IMR-90 (cell line): ENCODE measurements around the gene ITPKC. TPM values are rescaled to one million over a fixed set of nuclear protein-coding genes. Genes with fewer than 3 reads are reported as not detected.

Experiments used
- ATAC-seq: fragments of 200-7000 bp; cut with Tn5 transposase; 2 replicates; pipeline ENCODE4 v1.9.1; 2020; ENCODE audit warnings: low read depth, mild to moderate bottlenecking, moderate library complexity
- BruUV-seq: library from RNA; stranded (reverse); fragments of 400-500 nt; replicated peaks from 2 replicates; lab custom pipeline; 2021; lab: Mats Ljungman, UMichigan
- CTCF ChIA-PET: fragments of 300-600 bp; formaldehyde crosslinking; extraction: SDS; loops from one replicate; lab custom pipeline; 2021; ENCODE audit warnings: antibody characterized with exemption; lab: Yijun Ruan, JAX
- POLR2A ChIA-PET: fragments of 300-600 bp; sonication (Branson Sonifier 250); formaldehyde crosslinking; loops from one replicate; lab custom pipeline; 2022; ENCODE audit warnings: antibody characterized with exemption; ENCODE audit not compliant: unreplicated experiment; lab: Charles Lee
- DNase-seq: peaks from one replicate; pipeline ENCODE4 v3.0.0; 2013
- H2AFZ ChIP-seq: replicated peaks from 2 replicates; pipeline ENCODE3; 2013; ENCODE audit warnings: low read length, mild to moderate bottlenecking; ENCODE audit not compliant: poor library complexity
- H2AK5ac ChIP-seq: 2 replicates; pipeline ENCODE4 v1.6.1; 2013; ENCODE audit warnings: low read depth, low read length, inconsistent platforms
- H2AK9ac ChIP-seq: replicated peaks from 2 replicates; pipeline ENCODE3; 2013; ENCODE audit warnings: mild to moderate bottlenecking, low read depth, low read length, moderate library complexity; ENCODE audit not compliant: poor library complexity
- H2BK120ac ChIP-seq: 2 replicates; pipeline ENCODE4 v1.6.1; 2013; ENCODE audit warnings: low read depth, low read length, inconsistent platforms
- H2BK15ac ChIP-seq: 3 replicates; pipeline ENCODE4 v1.6.1; 2013; ENCODE audit warnings: low read depth, low read length, inconsistent platforms
- H2BK20ac ChIP-seq: 2 replicates; pipeline ENCODE4 v1.6.1; 2013; ENCODE audit warnings: low read depth, mild to moderate bottlenecking, inconsistent platforms, low read length, moderate library complexity
- H2BK5ac ChIP-seq: 2 replicates; pipeline ENCODE4 v1.6.1; 2013; ENCODE audit warnings: mild to moderate bottlenecking, low read depth, low read length, inconsistent platforms; ENCODE audit not compliant: poor library complexity, severe bottlenecking
- H3K14ac ChIP-seq: replicated peaks from 2 replicates; pipeline ENCODE4 v1.6.1; 2013; ENCODE audit warnings: low read depth, low read length, inconsistent platforms
- H3K18ac ChIP-seq: 2 replicates; pipeline ENCODE4 v1.6.1; 2013; ENCODE audit warnings: low read depth, low read length, control low read depth
- H3K23ac ChIP-seq: 2 replicates; pipeline ENCODE4 v1.6.1; 2013; ENCODE audit warnings: low read depth, low read length, inconsistent platforms
- H3K27ac ChIP-seq: 2 replicates; pipeline ENCODE4 v1.5.1; 2013; ENCODE audit warnings: mild to moderate bottlenecking, control low read depth, low read length; ENCODE audit not compliant: insufficient read depth
- H3K27me3 ChIP-seq: 2 replicates; pipeline ENCODE4 v1.6.1; 2013; ENCODE audit warnings: low read length; ENCODE audit not compliant: control insufficient read depth, insufficient read depth
- H3K36me3 ChIP-seq: 2 replicates; pipeline ENCODE4 v1.6.1; 2013; ENCODE audit warnings: low read length, mixed read lengths; ENCODE audit not compliant: control insufficient read depth, insufficient read depth
- H3K4ac ChIP-seq: 2 replicates; pipeline ENCODE4 v1.6.1; 2013; ENCODE audit warnings: low read depth, low read length, inconsistent platforms
- H3K4me1 ChIP-seq: 2 replicates; pipeline ENCODE4 v1.6.1; 2013; ENCODE audit warnings: low read length, mixed read lengths; ENCODE audit not compliant: control insufficient read depth, insufficient read depth
- H3K4me2 ChIP-seq: 2 replicates; pipeline ENCODE4 v1.6.1; 2013; ENCODE audit warnings: low read depth, mild to moderate bottlenecking, control low read depth, low read length, moderate library complexity
- H3K4me3 ChIP-seq: 2 replicates; pipeline ENCODE4 v1.5.1; 2013; ENCODE audit warnings: low read depth, mild to moderate bottlenecking, control low read depth, low read length, moderate library complexity; ENCODE audit not compliant: insufficient read depth
- H3K56ac ChIP-seq: 2 replicates; pipeline ENCODE4 v1.6.1; 2013; ENCODE audit warnings: low read length, inconsistent platforms; ENCODE audit not compliant: insufficient read depth; ENCODE audit errors: extremely low read depth
- H3K79me1 ChIP-seq, 2 experiments: 2 replicates each; pipeline ENCODE4 v1.6.1; 2013; ENCODE audit warnings: low read length in 2 of 2, inconsistent platforms in 1 of 2, low read depth in 1 of 2
- H3K9ac ChIP-seq: 2 replicates; pipeline ENCODE4 v1.6.1; 2013; ENCODE audit warnings: low read depth, low read length, control low read depth
- H3K9me1 ChIP-seq: 2 replicates; pipeline ENCODE4 v1.6.1; 2013; ENCODE audit warnings: low read length, inconsistent platforms; ENCODE audit not compliant: insufficient read depth
- H3K9me3 ChIP-seq: 2 replicates; pipeline ENCODE4 v1.6.1; 2013; ENCODE audit warnings: low read length; ENCODE audit not compliant: control insufficient read depth, insufficient read depth
- H4K20me1 ChIP-seq: 2 replicates; pipeline ENCODE4 v1.6.1; 2013; ENCODE audit warnings: low read length, inconsistent platforms; ENCODE audit not compliant: insufficient read depth
- H4K5ac ChIP-seq: 2 replicates; pipeline ENCODE4 v1.6.1; 2013; ENCODE audit warnings: mild to moderate bottlenecking, low read depth, low read length, control low read depth
- H4K8ac ChIP-seq, 2 experiments: 2 replicates each; pipeline ENCODE4 v1.6.1; 2013; ENCODE audit warnings: low read depth in 2 of 2, low read length in 2 of 2, control low read depth in 1 of 2, inconsistent platforms in 1 of 2
- H4K91ac ChIP-seq: 2 replicates; pipeline ENCODE4 v1.6.1; 2013; ENCODE audit warnings: low read depth, low read length, inconsistent platforms; ENCODE audit not compliant: insufficient read depth
- BHLHE40 ChIP-seq: fragments of 150-350 bp; IDR thresholded peaks from 2 replicates; pipeline ENCODE4 v1.6.1; 2016; ENCODE audit warnings: mild to moderate bottlenecking, low read depth, low read length
- CEBPB ChIP-seq: IDR thresholded peaks from 2 replicates; pipeline ENCODE4 v1.6.1; 2012; ENCODE audit warnings: low read depth, low read length, improper control_type of control experiment
- CHD1 ChIP-seq: IDR thresholded peaks from 2 replicates; pipeline ENCODE4 v1.6.1; 2012; ENCODE audit warnings: low read depth, low read length, improper control_type of control experiment
- FOS ChIP-seq: fragments of 150-350 bp; IDR thresholded peaks from 2 replicates; pipeline ENCODE4 v1.6.1; 2016; ENCODE audit warnings: low read depth, low read length
- MAZ ChIP-seq: IDR thresholded peaks from 2 replicates; pipeline ENCODE4 v1.6.1; 2012; ENCODE audit warnings: low read depth, mild to moderate bottlenecking, low read length, improper control_type of control experiment, moderate library complexity, borderline replicate concordance
- POLR2A ChIP-seq: IDR thresholded peaks from 2 replicates; pipeline ENCODE4 v1.6.1; 2012; ENCODE audit warnings: mild to moderate bottlenecking, low read depth, low read length
- RAD21 ChIP-seq: IDR thresholded peaks from 2 replicates; pipeline ENCODE4 v1.6.1; 2012; ENCODE audit warnings: low read length, improper control_type of control experiment
- RCOR1 ChIP-seq: IDR thresholded peaks from 2 replicates; pipeline ENCODE4 v1.6.1; 2012; ENCODE audit warnings: mild to moderate bottlenecking, low read length, improper control_type of control experiment; ENCODE audit not compliant: insufficient replicate concordance
- RFX5 ChIP-seq: IDR thresholded peaks from 2 replicates; pipeline ENCODE4 v1.8.0; 2012; ENCODE audit warnings: low read depth, mild to moderate bottlenecking, low read length, moderate library complexity
- SMC3 ChIP-seq: fragments of 150-350 bp; IDR thresholded peaks from 2 replicates; pipeline ENCODE4 v1.6.1; 2016; ENCODE audit warnings: low read depth, mild to moderate bottlenecking, antibody characterized with exemption, low read length, moderate library complexity
- WGBS, 2 experiments: methylation state at CpG; one replicate each; pipeline versions ENCODE4 v1.1.5 to v1.1.7; 2013; ENCODE audit warnings: missing lambda C conversion rate in 2 of 2; ENCODE audit not compliant: insufficient read length in 1 of 2; ENCODE audit errors: extremely low coverage in 2 of 2; 5-methylcytosine and 5-hydroxymethylcytosine counted together
- dilution Hi-C: fragments of 300-500 bp; cut with HindIII; formaldehyde crosslinking; loops from one replicate; pipeline ENCODE4 v1.14.3; 2018; ENCODE audit warnings: low sequenced_read_pairs; ENCODE audit not compliant: unreplicated experiment
- in situ Hi-C: fragments of 300-500 bp; cut with MboI; formaldehyde crosslinking; loops from 3 replicates; pipeline ENCODE4 v1.14.3; 2019; ENCODE audit warnings: low sequenced_read_pairs, inconsistent platforms, mixed read lengths
- intact Hi-C: fragments of 100-400 bp; cut with micrococcal nuclease; formaldehyde crosslinking; loops from 2 replicates; pipeline ENCODE4 v1.10.0; 2022
- polyA plus RNA-seq, 3 experiments: library from polyadenylated mRNA; depleted of rRNA; stranded (reverse); fragments of >200 nt; gene quantifications; 2 replicates each; pipeline ENCODE4 v1.2.3, GENCODE V29; 2012; ENCODE audit warnings: low replicate concordance in 1 of 3
- total RNA-seq: library from RNA; depleted of rRNA; stranded (reverse); fragments of >200 nt; gene quantifications from 2 replicates; pipeline ENCODE4 v1.2.3, GENCODE V29; 2012
- TF ChIP-seq, protein P1 (sequence below): fragments of 150-350 bp; IDR thresholded peaks from 2 replicates; pipeline ENCODE4 v1.6.1; 2016; ENCODE audit warnings: low read depth, mild to moderate bottlenecking, low read length, moderate library complexity, borderline replicate concordance
- TF ChIP-seq, protein P2 (sequence below): fragments of 150-350 bp; IDR thresholded peaks from 2 replicates; pipeline ENCODE4 v1.6.1; 2017; ENCODE audit warnings: mild to moderate bottlenecking, antibody characterized with exemption, low read length, low read depth

ITPKC gene
- total and polyA plus RNA-seq, 2 of the 4 experiments (the other 2 are of a cell fraction): 7.7 to 9.4 TPM

DNA sequence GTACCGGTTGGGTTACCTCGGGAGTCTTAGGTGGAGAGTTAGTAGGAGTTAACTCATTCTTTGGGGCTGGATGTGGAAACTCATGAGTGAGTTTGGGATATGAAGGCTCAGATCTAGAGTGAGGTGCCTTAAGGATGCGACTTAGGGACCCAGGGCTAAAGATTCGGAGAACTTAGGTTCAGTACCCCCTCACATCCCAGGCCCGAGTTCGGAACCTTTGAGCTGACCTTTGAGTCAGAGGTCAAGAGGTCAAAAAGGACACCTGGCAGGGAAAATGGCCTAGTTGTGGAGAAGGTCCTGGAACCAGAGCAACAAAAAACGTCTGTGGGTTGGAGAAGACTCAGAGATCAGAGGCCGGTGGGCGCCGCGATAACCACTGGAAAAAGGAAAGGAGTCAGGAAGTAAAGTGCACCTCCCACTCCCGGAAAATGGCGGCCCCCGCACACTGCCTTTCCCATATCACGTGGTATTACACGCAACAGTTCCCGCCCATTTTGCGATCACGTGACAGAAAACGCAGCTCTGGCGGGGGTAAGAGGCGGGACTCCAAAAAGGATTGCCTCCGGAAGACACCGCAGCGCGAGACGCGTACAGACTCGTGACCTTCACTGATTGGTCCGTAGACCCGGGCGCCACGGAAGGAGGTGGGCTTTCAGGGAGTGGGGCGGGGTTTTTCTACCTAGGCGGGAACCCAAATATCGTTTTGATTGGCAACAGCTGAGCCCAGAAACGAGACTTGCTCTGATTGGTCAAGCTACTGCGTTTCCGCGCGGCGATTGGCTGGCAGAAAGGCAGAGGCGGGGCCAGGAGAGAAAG, 33.4 kb downstream of the ITPKC start, which contains the start of gene ACTMAP:
TSS of gene ACTMAP (minus strand) at position 420 of the 816 bp plus-strand sequence. CDS start 674 bp downstream, outside the sequence.
- TF ChIP-seq CEBPB (0 out of 2 replicates have a peak, but pooled peaks have one; percentile 10), SMC3 (no peak), MAZ (peak; percentile 92), RCOR1 (peak; percentile 12), RAD21 (no peak), FOS (peak; percentile 70; the same call in 1 of the 2 replicates), BHLHE40 (peak; percentile 79), CHD1 (0 out of 2 replicates have a peak, but pooled peaks have one; percentile 86), RFX5 (peak; percentile 94), POLR2A (peak; percentile 67; the same call in 1 of the 2 replicates)
- TF ChIP-seq, protein P1, sequence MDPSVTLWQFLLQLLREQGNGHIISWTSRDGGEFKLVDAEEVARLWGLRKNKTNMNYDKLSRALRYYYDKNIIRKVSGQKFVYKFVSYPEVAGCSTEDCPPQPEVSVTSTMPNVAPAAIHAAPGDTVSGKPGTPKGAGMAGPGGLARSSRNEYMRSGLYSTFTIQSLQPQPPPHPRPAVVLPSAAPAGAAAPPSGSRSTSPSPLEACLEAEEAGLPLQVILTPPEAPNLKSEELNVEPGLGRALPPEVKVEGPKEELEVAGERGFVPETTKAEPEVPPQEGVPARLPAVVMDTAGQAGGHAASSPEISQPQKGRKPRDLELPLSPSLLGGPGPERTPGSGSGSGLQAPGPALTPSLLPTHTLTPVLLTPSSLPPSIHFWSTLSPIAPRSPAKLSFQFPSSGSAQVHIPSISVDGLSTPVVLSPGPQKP: no peak
- TF ChIP-seq, protein P2, sequence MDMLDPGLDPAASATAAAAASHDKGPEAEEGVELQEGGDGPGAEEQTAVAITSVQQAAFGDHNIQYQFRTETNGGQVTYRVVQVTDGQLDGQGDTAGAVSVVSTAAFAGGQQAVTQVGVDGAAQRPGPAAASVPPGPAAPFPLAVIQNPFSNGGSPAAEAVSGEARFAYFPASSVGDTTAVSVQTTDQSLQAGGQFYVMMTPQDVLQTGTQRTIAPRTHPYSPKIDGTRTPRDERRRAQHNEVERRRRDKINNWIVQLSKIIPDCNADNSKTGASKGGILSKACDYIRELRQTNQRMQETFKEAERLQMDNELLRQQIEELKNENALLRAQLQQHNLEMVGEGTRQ: peak; percentile 100
- WGBS, 2 experiments: 0% methylated on average over 26 of the region's 43 CpGs; no CpG with 5 or more reads in 1 of the 2 experiments
- dilution Hi-C loops: no loop called here
- ChIA-PET CTCF (interaction anchor here (0.9 kb wide), 2 partner anchors 48 to 87 kb away, joined by 3 to 4 read pairs; partner anchors contain the start of gene EGLN2), POLR2A (interaction anchor here (0.6 to 0.7 kb wide), 2 partner anchors 28 to 668 kb away, joined by 3 to 4 read pairs; no protein-coding TSS in a partner anchor)
- Histone ChIP-seq H2BK20ac (peak within 1 kb of the TSS; percentile 30), H3K9ac (peak within 1 kb of the TSS; percentile 91), H3K18ac (peak within 1 kb of the TSS; percentile 75), H3K4me1 (peaks cover 11% of the 10 kb centered on the region), H2BK15ac (peak within 1 kb of the TSS; percentile 60; the same call in 2 of the 3 replicates), H2BK120ac (peak within 1 kb of the TSS; percentile 79), H3K56ac (peak within 1 kb of the TSS; percentile 89), H3K4me2 (peak within 1 kb of the TSS; percentile 99), H3K27me3 (no peaks in the 10 kb centered on the region), H2AK5ac (peak within 1 kb of the TSS; percentile 99), H4K8ac (peak within 1 kb of the TSS; percentile 99 to 100), H3K9me1 (peaks cover 6% of the 10 kb centered on the region), H2AK9ac (peak within 1 kb of the TSS; percentile 100), H3K23ac (peak within 1 kb of the TSS; percentile 98), H4K5ac (peak within 1 kb of the TSS; percentile 98), H2AFZ (peak within 1 kb of the TSS; percentile 96), H4K20me1 (peaks cover 13% of the 10 kb centered on the region), H4K91ac (peak within 1 kb of the TSS; percentile 97), H3K36me3 (peaks cover 4% of the 10 kb centered on the region; the same call in 1 of the 2 replicates), H3K4me3 (peak within 1 kb of the TSS; percentile 64), H3K79me1 (peaks cover 16 to 36% of the 10 kb centered on the region in 2 experiments), H3K4ac (peak within 1 kb of the TSS; percentile 98), H3K27ac (peak within 1 kb of the TSS; percentile 85), H3K14ac (peak within 1 kb of the TSS; percentile 97), H3K9me3 (no peaks in the 10 kb centered on the region), H2BK5ac (peak within 1 kb of the TSS; percentile 83)
- peak; percentile 94 for ATAC-seq
- BruUV-seq: TSS peak; percentile 95
- intact Hi-C loops: loop anchor here (2.0 to 5.0 kb wide), 4 partner anchors 29 to 59 kb away; partner anchors contain the start of genes COQ8B, EGLN2, ITPKC and NUMBL
- in situ Hi-C loops: no loop called here
- peak; percentile 100 for DNase-seq
